IMR-90 (cell line): Measurements from ENCODE around the gene RFT1. TPM values are rescaled to one million over a fixed set of nuclear protein-coding genes. Genes with fewer than 3 reads are reported as not detected.

Source experiments
- ATAC-seq: fragments of 200-7000 bp; cut with Tn5 transposase; 2 replicates; pipeline ENCODE4 v1.9.1; 2020; ENCODE audit warnings: low read depth, mild to moderate bottlenecking, moderate library complexity
- BruUV-seq: library from RNA; stranded (reverse); fragments of 400-500 nt; replicated peaks from 2 replicates; lab custom pipeline; 2021; lab: Mats Ljungman, UMichigan
- CTCF ChIA-PET: fragments of 300-600 bp; formaldehyde crosslinking; extraction: SDS; loops from one replicate; lab custom pipeline; 2021; ENCODE audit warnings: antibody characterized with exemption; lab: Yijun Ruan, JAX
- POLR2A ChIA-PET: fragments of 300-600 bp; sonication (Branson Sonifier 250); formaldehyde crosslinking; loops from one replicate; lab custom pipeline; 2022; ENCODE audit warnings: antibody characterized with exemption; ENCODE audit not compliant: unreplicated experiment; lab: Charles Lee
- DNase-seq: peaks from one replicate; pipeline ENCODE4 v3.0.0; 2013
- H2AFZ ChIP-seq: replicated peaks from 2 replicates; pipeline ENCODE3; 2013; ENCODE audit warnings: low read length, mild to moderate bottlenecking; ENCODE audit not compliant: poor library complexity
- H2AK5ac ChIP-seq: 2 replicates; pipeline ENCODE4 v1.6.1; 2013; ENCODE audit warnings: low read depth, low read length, inconsistent platforms
- H2AK9ac ChIP-seq: replicated peaks from 2 replicates; pipeline ENCODE3; 2013; ENCODE audit warnings: mild to moderate bottlenecking, low read depth, low read length, moderate library complexity; ENCODE audit not compliant: poor library complexity
- H2BK120ac ChIP-seq: 2 replicates; pipeline ENCODE4 v1.6.1; 2013; ENCODE audit warnings: low read depth, low read length, inconsistent platforms
- H2BK15ac ChIP-seq: 3 replicates; pipeline ENCODE4 v1.6.1; 2013; ENCODE audit warnings: low read depth, low read length, inconsistent platforms
- H2BK20ac ChIP-seq: 2 replicates; pipeline ENCODE4 v1.6.1; 2013; ENCODE audit warnings: low read depth, mild to moderate bottlenecking, inconsistent platforms, low read length, moderate library complexity
- H2BK5ac ChIP-seq: 2 replicates; pipeline ENCODE4 v1.6.1; 2013; ENCODE audit warnings: mild to moderate bottlenecking, low read depth, low read length, inconsistent platforms; ENCODE audit not compliant: poor library complexity, severe bottlenecking
- H3K14ac ChIP-seq: replicated peaks from 2 replicates; pipeline ENCODE4 v1.6.1; 2013; ENCODE audit warnings: low read depth, low read length, inconsistent platforms
- H3K18ac ChIP-seq: 2 replicates; pipeline ENCODE4 v1.6.1; 2013; ENCODE audit warnings: low read depth, low read length, control low read depth
- H3K23ac ChIP-seq: 2 replicates; pipeline ENCODE4 v1.6.1; 2013; ENCODE audit warnings: low read depth, low read length, inconsistent platforms
- H3K27ac ChIP-seq: 2 replicates; pipeline ENCODE4 v1.5.1; 2013; ENCODE audit warnings: mild to moderate bottlenecking, control low read depth, low read length; ENCODE audit not compliant: insufficient read depth
- H3K27me3 ChIP-seq: 2 replicates; pipeline ENCODE4 v1.6.1; 2013; ENCODE audit warnings: low read length; ENCODE audit not compliant: control insufficient read depth, insufficient read depth
- H3K36me3 ChIP-seq: 2 replicates; pipeline ENCODE4 v1.6.1; 2013; ENCODE audit warnings: low read length, mixed read lengths; ENCODE audit not compliant: control insufficient read depth, insufficient read depth
- H3K4ac ChIP-seq: 2 replicates; pipeline ENCODE4 v1.6.1; 2013; ENCODE audit warnings: low read depth, low read length, inconsistent platforms
- H3K4me1 ChIP-seq: 2 replicates; pipeline ENCODE4 v1.6.1; 2013; ENCODE audit warnings: low read length, mixed read lengths; ENCODE audit not compliant: control insufficient read depth, insufficient read depth
- H3K4me2 ChIP-seq: 2 replicates; pipeline ENCODE4 v1.6.1; 2013; ENCODE audit warnings: low read depth, mild to moderate bottlenecking, control low read depth, low read length, moderate library complexity
- H3K4me3 ChIP-seq: 2 replicates; pipeline ENCODE4 v1.5.1; 2013; ENCODE audit warnings: low read depth, mild to moderate bottlenecking, control low read depth, low read length, moderate library complexity; ENCODE audit not compliant: insufficient read depth
- H3K56ac ChIP-seq: 2 replicates; pipeline ENCODE4 v1.6.1; 2013; ENCODE audit warnings: low read length, inconsistent platforms; ENCODE audit not compliant: insufficient read depth; ENCODE audit errors: extremely low read depth
- H3K79me1 ChIP-seq, 2 experiments: 2 replicates each; pipeline ENCODE4 v1.6.1; 2013; ENCODE audit warnings: low read length in 2 of 2, inconsistent platforms in 1 of 2, low read depth in 1 of 2
- H3K9ac ChIP-seq: 2 replicates; pipeline ENCODE4 v1.6.1; 2013; ENCODE audit warnings: low read depth, low read length, control low read depth
- H3K9me1 ChIP-seq: 2 replicates; pipeline ENCODE4 v1.6.1; 2013; ENCODE audit warnings: low read length, inconsistent platforms; ENCODE audit not compliant: insufficient read depth
- H3K9me3 ChIP-seq: 2 replicates; pipeline ENCODE4 v1.6.1; 2013; ENCODE audit warnings: low read length; ENCODE audit not compliant: control insufficient read depth, insufficient read depth
- H4K20me1 ChIP-seq: 2 replicates; pipeline ENCODE4 v1.6.1; 2013; ENCODE audit warnings: low read length, inconsistent platforms; ENCODE audit not compliant: insufficient read depth
- H4K5ac ChIP-seq: 2 replicates; pipeline ENCODE4 v1.6.1; 2013; ENCODE audit warnings: mild to moderate bottlenecking, low read depth, low read length, control low read depth
- H4K8ac ChIP-seq, 2 experiments: 2 replicates each; pipeline ENCODE4 v1.6.1; 2013; ENCODE audit warnings: low read depth in 2 of 2, low read length in 2 of 2, control low read depth in 1 of 2, inconsistent platforms in 1 of 2
- H4K91ac ChIP-seq: 2 replicates; pipeline ENCODE4 v1.6.1; 2013; ENCODE audit warnings: low read depth, low read length, inconsistent platforms; ENCODE audit not compliant: insufficient read depth
- BHLHE40 ChIP-seq: fragments of 150-350 bp; IDR thresholded peaks from 2 replicates; pipeline ENCODE4 v1.6.1; 2016; ENCODE audit warnings: mild to moderate bottlenecking, low read depth, low read length
- CEBPB ChIP-seq: IDR thresholded peaks from 2 replicates; pipeline ENCODE4 v1.6.1; 2012; ENCODE audit warnings: low read depth, low read length, improper control_type of control experiment
- CHD1 ChIP-seq: IDR thresholded peaks from 2 replicates; pipeline ENCODE4 v1.6.1; 2012; ENCODE audit warnings: low read depth, low read length, improper control_type of control experiment
- CTCF ChIP-seq: conservative IDR thresholded peaks from 2 replicates; pipeline ENCODE4 v1.5.1; 2012; ENCODE audit warnings: mild to moderate bottlenecking, low read depth, low read length, improper control_type of control experiment
- ELK1 ChIP-seq: fragments of 150-350 bp; IDR thresholded peaks from 2 replicates; pipeline ENCODE4 v1.6.1; 2016; ENCODE audit warnings: low read depth, mild to moderate bottlenecking, low read length, moderate library complexity, borderline replicate concordance
- FOS ChIP-seq: fragments of 150-350 bp; IDR thresholded peaks from 2 replicates; pipeline ENCODE4 v1.6.1; 2016; ENCODE audit warnings: low read depth, low read length
- MAFK ChIP-seq: IDR thresholded peaks from 2 replicates; pipeline ENCODE4 v1.6.1; 2012; ENCODE audit warnings: low read depth, low read length, improper control_type of control experiment
- MAZ ChIP-seq: IDR thresholded peaks from 2 replicates; pipeline ENCODE4 v1.6.1; 2012; ENCODE audit warnings: low read depth, mild to moderate bottlenecking, low read length, improper control_type of control experiment, moderate library complexity, borderline replicate concordance
- MXI1 ChIP-seq: IDR thresholded peaks from 2 replicates; pipeline ENCODE4 v1.6.1; 2012; ENCODE audit warnings: low read depth, mild to moderate bottlenecking, low read length, moderate library complexity, borderline replicate concordance
- NFE2L2 ChIP-seq: fragments of 150-350 bp; IDR thresholded peaks from 2 replicates; pipeline ENCODE4 v1.6.1; 2016; ENCODE audit warnings: low read depth, mild to moderate bottlenecking, low read length
- POLR2A ChIP-seq: IDR thresholded peaks from 2 replicates; pipeline ENCODE4 v1.6.1; 2012; ENCODE audit warnings: mild to moderate bottlenecking, low read depth, low read length
- RAD21 ChIP-seq: IDR thresholded peaks from 2 replicates; pipeline ENCODE4 v1.6.1; 2012; ENCODE audit warnings: low read length, improper control_type of control experiment
- RCOR1 ChIP-seq: IDR thresholded peaks from 2 replicates; pipeline ENCODE4 v1.6.1; 2012; ENCODE audit warnings: mild to moderate bottlenecking, low read length, improper control_type of control experiment; ENCODE audit not compliant: insufficient replicate concordance
- RFX5 ChIP-seq: IDR thresholded peaks from 2 replicates; pipeline ENCODE4 v1.8.0; 2012; ENCODE audit warnings: low read depth, mild to moderate bottlenecking, low read length, moderate library complexity
- USF2 ChIP-seq: fragments of 150-350 bp; IDR thresholded peaks from 2 replicates; pipeline ENCODE4 v1.6.1; 2017; ENCODE audit warnings: mild to moderate bottlenecking, antibody characterized with exemption, low read length, low read depth
- WGBS, 2 experiments: methylation state at CpG; one replicate each; pipeline versions ENCODE4 v1.1.5 to v1.1.7; 2013; ENCODE audit warnings: missing lambda C conversion rate in 2 of 2; ENCODE audit not compliant: insufficient read length in 1 of 2; ENCODE audit errors: extremely low coverage in 2 of 2; 5-methylcytosine and 5-hydroxymethylcytosine counted together
- dilution Hi-C: fragments of 300-500 bp; cut with HindIII; formaldehyde crosslinking; loops from one replicate; pipeline ENCODE4 v1.14.3; 2018; ENCODE audit warnings: low sequenced_read_pairs; ENCODE audit not compliant: unreplicated experiment
- in situ Hi-C: fragments of 300-500 bp; cut with MboI; formaldehyde crosslinking; loops from 3 replicates; pipeline ENCODE4 v1.14.3; 2019; ENCODE audit warnings: low sequenced_read_pairs, inconsistent platforms, mixed read lengths
- intact Hi-C: fragments of 100-400 bp; cut with micrococcal nuclease; formaldehyde crosslinking; loops from 2 replicates; pipeline ENCODE4 v1.10.0; 2022
- polyA plus RNA-seq, 3 experiments: library from polyadenylated mRNA; depleted of rRNA; stranded (reverse); fragments of >200 nt; gene quantifications; 2 replicates each; pipeline ENCODE4 v1.2.3, GENCODE V29; 2012; ENCODE audit warnings: low replicate concordance in 1 of 3
- total RNA-seq: library from RNA; depleted of rRNA; stranded (reverse); fragments of >200 nt; gene quantifications from 2 replicates; pipeline ENCODE4 v1.2.3, GENCODE V29; 2012

RFT1 gene
- total and polyA plus RNA-seq, 2 of the 4 experiments (the other 2 are of a cell fraction) = 14.5 to 23.5 TPM

GRCh38 chr3:53147151-53147902 is 17.1 kb upstream of the RFT1 start:
- no peaks in the 10 kb centered on the region for H3K9me3 ChIP-seq
- no peak overlapping the region for H3K4me2 ChIP-seq
- H4K5ac ChIP-seq = no peak overlapping the region
- no peak overlapping the region for H2BK20ac ChIP-seq
- H3K23ac ChIP-seq = no peak overlapping the region
- no peak overlapping the region for H3K56ac ChIP-seq
- CTCF ChIA-PET = interaction anchor here (0.9 kb wide), 1 partner anchor 13 kb away, joined by 3 read pairs; the partner anchor contains the start of gene PRKCD
- intact Hi-C loops (no loop called here), dilution Hi-C loops (no loop called here), in situ Hi-C loops (no loop called here)
- peak; percentile 28 for DNase-seq
- H3K9ac ChIP-seq = no peak overlapping the region
- no peaks in the 10 kb centered on the region for H3K36me3 ChIP-seq
- peak overlapping the region; percentile 15 for H2AK9ac ChIP-seq
- no TSS peak for BruUV-seq
- 75% methylated on average over 1 of the region's 11 CpGs; no CpG with 5 or more reads in 1 of the 2 experiments for WGBS, 2 experiments
- no peak overlapping the region for H2BK15ac ChIP-seq
- no peak overlapping the region for H4K91ac ChIP-seq
- H2AFZ ChIP-seq = peak overlapping the region; percentile 27
- no peaks in the 10 kb centered on the region for H4K20me1 ChIP-seq
- peaks cover 5% of the 10 kb centered on the region for H3K4me1 ChIP-seq
- H3K9me1 ChIP-seq = no peaks in the 10 kb centered on the region
- H3K79me1 ChIP-seq = no peaks in the 10 kb centered on the region
- H3K18ac ChIP-seq = no peak overlapping the region
- TF ChIP-seq MAFK = no peak
- no peak for TF ChIP-seq FOS
- no peak for TF ChIP-seq CHD1
- TF ChIP-seq CTCF = no peak
- no peak for TF ChIP-seq MAZ
- TF ChIP-seq ELK1 = no peak
- no peak for TF ChIP-seq CEBPB
- TF ChIP-seq NFE2L2 = no peak
- no peak for TF ChIP-seq MXI1
- TF ChIP-seq POLR2A = no peak
- no peak for TF ChIP-seq RAD21
- TF ChIP-seq RFX5 = no peak
- no peak for TF ChIP-seq RCOR1
- no peak for TF ChIP-seq USF2
- no peak for TF ChIP-seq BHLHE40
- no peak overlapping the region for H2BK5ac ChIP-seq
- peak; percentile 71 for ATAC-seq
- H3K27me3 ChIP-seq = no peaks in the 10 kb centered on the region; the same call in none of the 2 replicates
- no peak overlapping the region for H3K4ac ChIP-seq
- no peak overlapping the region for H2AK5ac ChIP-seq
- no peak overlapping the region for H2BK120ac ChIP-seq
- no peak overlapping the region for H4K8ac ChIP-seq
- no peak overlapping the region for H3K4me3 ChIP-seq
- H3K27ac ChIP-seq = no peak overlapping the region
- H3K14ac ChIP-seq = no peak overlapping the region
- POLR2A ChIA-PET = no interaction called here
